Measurements from ENCODE around the gene ARHGEF12. TPM values are rescaled to one million over a fixed set of nuclear protein-coding genes. Genes with fewer than 3 reads are reported as not detected.

The ARHGEF12 gene
- total and polyA plus RNA-seq, 2 experiments from 2014 or later = 9.0 to 38.9 TPM

GRCh38 chr11:120358729-120359128 is 22.5 kb downstream of the ARHGEF12 start:
- Mint-ChIP-seq H3K4me1 (peaks cover 15% of the 10 kb centered on the region), H3K27ac (no peak overlapping the region), H3K27me3 (ENCODE audit: insufficient read depth, low read depth, poor library complexity) (no peaks in the 10 kb centered on the region), H3K9me3 (peaks cover 7% of the 10 kb centered on the region; the same call in 2 of the 3 replicates), H3K36me3 (ENCODE audit: low read depth) (peaks cover 11% of the 10 kb centered on the region; the same call in 2 of the 3 replicates), H3K4me3 (no peak overlapping the region)
- peaks cover 10% of the 10 kb centered on the region; the same call in 1 of the 2 replicates for H4K20me1 ChIP-seq (replicated peaks; ENCODE audit: insufficient read depth)
- ATAC-seq (no peak), DNase-seq (ENCODE audit: low spot score) (no peak)
- no peaks in the 10 kb centered on the region for H3K9me2 ChIP-seq (ENCODE audit: insufficient read depth)
- no peak overlapping the region for H3K4me3 ChIP-seq
- no peaks in the 10 kb centered on the region for H3K27me3 ChIP-seq (ENCODE audit: insufficient read depth)
- no peak overlapping the region for H3K27ac ChIP-seq (ENCODE audit: low read depth)
- no peaks in the 10 kb centered on the region for H3K4me1 ChIP-seq (ENCODE audit: insufficient read depth)
- no peak overlapping the region for H3K4me2 ChIP-seq
- H2AFZ ChIP-seq = no peak overlapping the region
- H3F3A ChIP-seq (replicated peaks; ENCODE audit: low read depth) = no peaks in the 10 kb centered on the region
- H3K36me3 ChIP-seq (ENCODE audit: insufficient read depth) = no peaks in the 10 kb centered on the region
- peaks cover 94% of the 10 kb centered on the region for H3K79me2 ChIP-seq (replicated peaks; ENCODE audit: insufficient read depth)
- TF ChIP-seq ZNF331 (CRISPR knock-in tag; IDR thresholded peaks at IDR 0.05; ENCODE audit: low read depth) (no peak), POLR2AphosphoS5 (IDR thresholded peaks at IDR 0.05; ENCODE audit: low read depth) (no peak), EZH2 (IDR thresholded peaks at IDR 0.05; ENCODE audit: low read depth, unreplicated experiment) (no peak), EZH2phosphoT487 (IDR thresholded peaks at IDR 0.05; ENCODE audit: unreplicated experiment) (no peak), NANOG (IDR thresholded peaks at IDR 0.05; ENCODE audit: borderline replicate concordance) (no peak), CTCF (conservative IDR thresholded peaks at IDR 0.05; ENCODE audit: low read depth in 2 of 2) (no peak), ZNF114 (CRISPR knock-in tag; IDR thresholded peaks at IDR 0.05) (no peak), JUNB (IDR thresholded peaks at IDR 0.05; ENCODE audit: unreplicated experiment) (no peak), ZNF462 (CRISPR knock-in tag; IDR thresholded peaks at IDR 0.05) (no peak), STAT1 (IDR thresholded peaks at IDR 0.05; ENCODE audit: unreplicated experiment) (no peak), REST (IDR thresholded peaks at IDR 0.05; ENCODE audit: unreplicated experiment) (no peak), ETS1 (IDR thresholded peaks at IDR 0.05) (no peak), CREB1 (CRISPR knock-in tag; IDR thresholded peaks at IDR 0.05; ENCODE audit: low read depth) (no peak)
